Esophagus squamous epithelium (tissue), 5 donors: Measurements from ENCODE around the gene CTDNEP1. TPM values are rescaled to one million over a fixed set of nuclear protein-coding genes. Genes with fewer than 3 reads are reported as not detected.
"Not testable (repeated sequence)": the region's sequence is repeated elsewhere in the genome, so short reads cannot be mapped to it uniquely, and the experiment has no call there.

ENCODE experiments used
- DNase-seq: peaks from one replicate; lab custom pipeline; 2025; lab: John Stamatoyannopoulos, UW
- H3K27ac ChIP-seq, 4 donors: fragments of 200-600 bp; sonication (generic); one replicate each; pipeline ENCODE4 v1.5.1; 2016 to 2019; ENCODE audit warnings: mild to moderate bottlenecking in 1 of 4
- H3K27me3 ChIP-seq, 4 donors: fragments of 200-600 bp; sonication (generic); 1 replicate in 3 of 4; 2 replicates in 1 of 4; pipeline versions ENCODE4 v1.5.1 to v1.6.0; 2017 to 2021; ENCODE audit warnings: antibody characterized with exemption in 1 of 4
- H3K36me3 ChIP-seq, 3 donors: fragments of 200-600 bp; sonication (generic); one replicate each; pipeline ENCODE4 v1.5.1; 2016 to 2019
- H3K4me1 ChIP-seq, 3 donors: fragments of 200-600 bp; sonication (generic); one replicate each; pipeline ENCODE4 v1.5.1; 2017 to 2019
- H3K4me3 ChIP-seq, 4 donors: fragments of 200-600 bp; sonication (generic); 1 replicate in 3 of 4; 2 replicates in 1 of 4; pipeline ENCODE4 v1.5.1; 2016 to 2019; ENCODE audit warnings: mild to moderate bottlenecking in 2 of 4, moderate library complexity in 1 of 4
- H3K9me3 ChIP-seq, 3 donors: fragments of 200-600 bp; sonication (generic); one replicate each; pipeline ENCODE4 v1.5.1; 2016 to 2019
- POLR2A ChIP-seq, 4 donors: fragments of 450-650 bp; IDR thresholded peaks; one replicate each; pipeline ENCODE4 v1.6.1; 2017; ENCODE audit warnings: antibody characterized with exemption in 4 of 4, mild to moderate bottlenecking in 4 of 4, moderate library complexity in 3 of 4
- WGBS, 2 donors: methylation state at CpG; one replicate each; pipeline ENCODE4 v1.1.5; 2018; 5-methylcytosine and 5-hydroxymethylcytosine counted together
- intact Hi-C: fragments of 100-400 bp; cut with DNase I; formaldehyde crosslinking; loops from one replicate; pipeline ENCODE4 v1.15.0; 2022
- total RNA-seq, 4 donors: library from RNA; depleted of rRNA; stranded (reverse); fragments of >200 nt; gene quantifications; one replicate each; pipeline ENCODE4 v1.1.0, GENCODE V29; 2016
- TF ChIP-seq, protein P1 (sequence below), 6 experiments: fragments of 450-650 bp in 4 of 6; fragments of 200-600 bp in 2 of 6; sonication (generic) in 2 of 6; IDR thresholded peaks; one replicate each; pipeline ENCODE4 v1.5.1; 2016 to 2019; ENCODE audit warnings: antibody characterized with exemption in 6 of 6, mild to moderate bottlenecking in 4 of 6, moderate library complexity in 4 of 6
- donor health status: DM: yes; HTN: yes; CAD: no.

The CTDNEP1 gene
- total RNA-seq, 4 donors from 2014 or later: 42.0 to 52.1 (median 47.8) TPM

DNA sequence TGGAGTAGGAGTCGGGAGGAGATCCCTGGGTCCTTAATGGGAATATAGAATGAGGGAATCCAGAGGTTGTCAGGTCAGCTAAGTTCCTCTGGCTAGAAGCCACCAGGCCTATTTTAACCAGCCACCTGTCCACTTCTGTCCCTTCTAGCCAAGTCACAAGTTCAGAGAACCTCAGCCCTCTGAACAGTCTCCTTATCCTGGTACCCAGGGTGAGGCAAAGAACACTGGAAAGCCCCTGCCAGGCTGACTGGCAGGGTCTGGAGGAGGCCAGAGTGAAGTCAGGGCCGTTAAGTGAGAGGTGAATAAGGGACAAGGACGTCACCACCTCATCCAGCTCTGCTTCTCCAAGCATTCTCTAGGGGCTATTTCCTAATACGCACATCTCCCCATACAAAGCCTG, 2.7 kb downstream of the CTDNEP1 start:
- H3K9me3 ChIP-seq: no peaks in the 10 kb centered on the region
- H3K36me3 ChIP-seq: peaks cover 25 to 40% (median 28%) of the 10 kb centered on the region in 3 donors
- no peaks in the 10 kb centered on the region for H3K27me3 ChIP-seq
- intact Hi-C loops: no loop called here
- no peak overlapping the region for H3K4me3 ChIP-seq
- peaks cover 27 to 61% (median 37%) of the 10 kb centered on the region in 3 donors for H3K4me1 ChIP-seq
- DNase-seq: no peak
- peak overlapping the region in 1 of 4 donors; percentile 23 for H3K27ac ChIP-seq
- WGBS, 2 donors: 64 to 76% methylated on average over 3 to 4 of the region's 4 CpGs
- TF ChIP-seq, protein P1, sequence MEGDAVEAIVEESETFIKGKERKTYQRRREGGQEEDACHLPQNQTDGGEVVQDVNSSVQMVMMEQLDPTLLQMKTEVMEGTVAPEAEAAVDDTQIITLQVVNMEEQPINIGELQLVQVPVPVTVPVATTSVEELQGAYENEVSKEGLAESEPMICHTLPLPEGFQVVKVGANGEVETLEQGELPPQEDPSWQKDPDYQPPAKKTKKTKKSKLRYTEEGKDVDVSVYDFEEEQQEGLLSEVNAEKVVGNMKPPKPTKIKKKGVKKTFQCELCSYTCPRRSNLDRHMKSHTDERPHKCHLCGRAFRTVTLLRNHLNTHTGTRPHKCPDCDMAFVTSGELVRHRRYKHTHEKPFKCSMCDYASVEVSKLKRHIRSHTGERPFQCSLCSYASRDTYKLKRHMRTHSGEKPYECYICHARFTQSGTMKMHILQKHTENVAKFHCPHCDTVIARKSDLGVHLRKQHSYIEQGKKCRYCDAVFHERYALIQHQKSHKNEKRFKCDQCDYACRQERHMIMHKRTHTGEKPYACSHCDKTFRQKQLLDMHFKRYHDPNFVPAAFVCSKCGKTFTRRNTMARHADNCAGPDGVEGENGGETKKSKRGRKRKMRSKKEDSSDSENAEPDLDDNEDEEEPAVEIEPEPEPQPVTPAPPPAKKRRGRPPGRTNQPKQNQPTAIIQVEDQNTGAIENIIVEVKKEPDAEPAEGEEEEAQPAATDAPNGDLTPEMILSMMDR (IDR thresholded peaks at IDR 0.05): no peak
- TF ChIP-seq POLR2A (IDR thresholded peaks at IDR 0.05): no peak

DNA sequence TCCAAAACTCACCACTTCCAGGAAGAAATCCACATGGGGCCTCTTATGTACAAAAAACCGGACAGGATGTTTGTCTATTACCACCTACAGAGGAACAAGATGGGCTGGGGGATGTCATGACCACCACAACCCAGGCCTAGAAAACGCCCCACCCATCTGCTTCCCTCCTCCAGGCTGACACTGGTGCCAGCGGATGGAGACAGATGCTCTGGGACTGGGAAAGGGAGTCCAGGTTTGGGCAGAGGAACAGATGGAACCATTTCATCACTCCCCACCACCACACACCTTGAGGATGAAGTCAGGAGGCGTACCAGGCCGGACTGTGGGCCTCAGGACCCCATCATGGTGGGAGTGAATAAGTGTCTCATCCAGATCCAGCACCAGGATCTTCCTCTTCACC, 4.8 kb downstream of the CTDNEP1 start:
- Histone ChIP-seq H3K27ac (peak overlapping the region in 3 of 4 donors; percentile 18 to 25 (median 22)), H3K4me3 (no peak overlapping the region), H3K27me3 (no peaks in the 10 kb centered on the region), H3K9me3 (no peaks in the 10 kb centered on the region), H3K4me1 (peaks cover 18 to 55% (median 36%) of the 10 kb centered on the region in 3 donors), H3K36me3 (peaks cover 25 to 41% (median 31%) of the 10 kb centered on the region in 3 donors)
- WGBS, 2 donors: 96 to 100% methylated on average over 3 to 4 of the region's 5 CpGs
- no peak for DNase-seq
- intact Hi-C loops: no loop called here
- TF ChIP-seq, protein P1 (IDR thresholded peaks at IDR 0.05): no peak
- TF ChIP-seq POLR2A (IDR thresholded peaks at IDR 0.05): no peak

DNA sequence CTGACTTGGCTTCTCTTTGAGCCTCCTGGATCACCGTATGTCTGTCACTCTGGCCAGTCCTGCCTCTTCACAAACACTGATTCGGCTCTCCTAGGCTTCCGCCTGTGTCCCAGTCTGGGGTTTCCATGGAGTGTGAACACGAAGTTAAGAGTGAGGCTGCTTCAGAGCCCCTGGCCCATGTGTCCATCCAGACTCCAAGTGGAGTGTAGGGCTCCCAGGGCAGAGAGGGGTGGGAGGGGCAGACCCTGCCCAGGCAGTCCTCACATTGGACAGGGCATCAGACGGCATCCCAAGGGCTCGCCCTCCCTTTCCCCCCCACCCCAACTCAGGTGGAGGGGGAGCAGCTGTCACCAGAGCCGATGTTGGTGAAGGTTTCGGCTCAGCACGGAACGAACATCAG, 7.7 kb downstream of the CTDNEP1 start:
- DNase-seq, H3K9me3 ChIP-seq, intact Hi-C loops, H3K4me3 ChIP-seq, H3K27me3 ChIP-seq: not testable (repeated sequence)
- H3K27ac ChIP-seq: peak overlapping the region; percentile 97 to 100 (median 99)
- peaks cover 19 to 55% (median 36%) of the 10 kb centered on the region in 3 donors for H3K4me1 ChIP-seq
- peaks cover 31 to 55% (median 35%) of the 10 kb centered on the region in 3 donors for H3K36me3 ChIP-seq
- 67% methylated on average over 3 of the region's 10 CpGs for whole genome bisulfite sequencing, 2 donors

DNA sequence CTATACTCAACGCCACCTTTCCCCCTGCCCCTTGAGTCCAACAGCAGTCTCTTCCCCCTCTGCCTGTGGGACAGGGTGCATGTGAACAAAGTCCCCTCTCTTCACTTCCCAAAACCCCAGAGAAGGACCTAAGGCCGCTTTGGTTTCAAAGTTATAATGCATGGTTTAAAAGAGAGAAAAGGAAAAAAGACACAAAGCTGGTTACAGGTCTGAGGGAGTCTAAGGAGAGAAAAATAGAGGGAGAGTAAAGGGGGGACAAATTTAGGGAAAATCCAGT, 8.1 kb downstream of the CTDNEP1 start:
- TF ChIP-seq POLR2A (IDR thresholded peaks at IDR 0.05): no peak
- TF ChIP-seq, protein P1 (IDR thresholded peaks at IDR 0.05): no peak
- H3K36me3 ChIP-seq: peaks cover 31 to 55% (median 35%) of the 10 kb centered on the region in 3 donors
- no peaks in the 10 kb centered on the region for H3K27me3 ChIP-seq
- H3K9me3 ChIP-seq: no peaks in the 10 kb centered on the region
- peak overlapping the region; percentile 76 to 99 (median 92) for H3K4me3 ChIP-seq
- H3K4me1 ChIP-seq: peaks cover 18 to 50% (median 32%) of the 10 kb centered on the region in 3 donors
- peak overlapping the region; percentile 97 to 100 (median 99) for H3K27ac ChIP-seq
- intact Hi-C loops: no loop called here
- DNase-seq: no peak
- WGBS, 2 donors: 39 to 48% methylated on average over 2 of the region's 2 CpGs

DNA sequence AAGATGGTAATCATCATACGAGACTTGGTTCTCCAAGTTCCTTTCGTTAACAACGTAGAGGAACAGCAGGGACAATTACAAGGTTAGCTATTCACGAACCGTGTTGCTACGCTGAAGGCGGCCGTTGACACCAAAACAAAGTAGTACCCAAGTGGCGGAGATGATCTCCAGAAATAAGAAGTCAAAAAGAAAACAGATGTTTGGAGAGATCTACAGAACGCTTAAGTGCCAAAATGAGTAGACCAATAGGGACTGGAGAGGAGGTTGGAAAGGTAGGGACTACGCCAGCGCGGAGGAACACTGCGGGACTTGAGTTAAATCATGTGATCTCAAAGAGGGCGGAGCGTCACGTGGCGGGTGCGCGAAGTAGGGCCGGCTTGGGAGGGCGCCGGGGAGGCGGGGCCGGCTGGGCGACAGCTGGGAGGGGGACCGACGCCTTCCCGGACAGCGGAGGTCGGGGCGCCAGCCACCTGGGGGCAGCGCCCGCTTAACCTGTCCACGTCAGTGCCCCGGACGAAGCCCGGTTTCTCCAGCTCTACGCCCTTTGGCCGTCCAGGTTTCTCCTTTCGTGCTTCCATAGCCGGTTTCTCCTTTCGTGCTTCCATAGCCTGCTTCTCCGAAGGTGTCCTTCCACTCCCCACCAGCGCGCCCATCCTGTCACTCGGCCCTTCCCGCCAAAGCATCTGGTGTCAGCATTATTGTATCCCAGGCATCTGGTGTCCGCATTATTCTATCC, 8.6 kb downstream of the CTDNEP1 start:
- intact Hi-C loops: no loop called here
- peaks cover 31 to 55% (median 35%) of the 10 kb centered on the region in 3 donors for H3K36me3 ChIP-seq
- peak; percentile 77 for DNase-seq

More for the DNA sequence above, 8.6 kb downstream of the CTDNEP1 start:
- TF ChIP-seq, protein P1 (IDR thresholded peaks at IDR 0.05): peak in 3 of 6 experiments; percentile 4 to 13 (median 8)
- peak in 3 of 4 donors; percentile 27 to 68 (median 35) for TF ChIP-seq POLR2A (IDR thresholded peaks at IDR 0.05)
- Histone ChIP-seq H3K9me3 (no peaks in the 10 kb centered on the region), H3K27ac (peak overlapping the region; percentile 97 to 100 (median 99)), H3K4me1 (peaks cover 18 to 45% (median 32%) of the 10 kb centered on the region in 3 donors), H3K4me3 (peak overlapping the region; percentile 76 to 99 (median 92)), H3K27me3 (no peaks in the 10 kb centered on the region)
- WGBS, 2 donors: 2 to 3% methylated on average over 31 to 36 of the region's 49 CpGs
